SK-N-SH (cell line): ENCODE results near the gene PARD3B. TPM values are rescaled to one million over a fixed set of nuclear protein-coding genes. Genes with fewer than 3 reads are reported as not detected.

Source experiments
- CTCF ChIA-PET: fragments of 300-600, 350-600 bp; formaldehyde crosslinking; extraction: SDS; loops from one replicate; lab custom pipeline; 2021; lab: Yijun Ruan, JAX
- POLR2A ChIA-PET: fragments of 350-600 bp; sonication (Branson Sonifier 250); formaldehyde crosslinking; extraction: SDS; loops from one replicate; lab custom pipeline; 2020; ENCODE audit warnings: antibody characterized with exemption, inconsistent platforms; lab: Yijun Ruan, JAX
- DNase-seq: peaks from one replicate; pipeline ENCODE4 v3.0.0; 2012
- H2AFZ ChIP-seq: fragments of 200-600 bp; sonication (generic); 2 replicates; pipeline ENCODE4 v1.8.1; 2016; ENCODE audit warnings: antibody characterized with exemption, mild to moderate bottlenecking, low read depth
- H3F3A ChIP-seq: fragments of 200-600 bp; sonication (generic); replicated peaks from 2 replicates; pipeline ENCODE3; 2016; ENCODE audit warnings: antibody characterized with exemption, mild to moderate bottlenecking; ENCODE audit not compliant: insufficient read depth
- H3K27ac ChIP-seq, 2 experiments: fragments of 200-500 bp in 1 of 2; fragments of 200-600 bp in 1 of 2; sonication (Bioruptor generic) in 1 of 2; sonication (generic), shearing (Covaris generic) in 1 of 2; 2 replicates each; pipeline versions ENCODE4 v1.5.1 to v1.6.1; 2014 to 2016; ENCODE audit warnings: low read depth in 2 of 2, inconsistent platforms in 1 of 2, low read length in 1 of 2, mild to moderate bottlenecking in 1 of 2, mixed read lengths in 1 of 2
- H3K27me3 ChIP-seq: fragments of 200-600 bp; sonication (generic), shearing (Covaris generic); 2 replicates; pipeline ENCODE4 v1.6.1; 2016; ENCODE audit warnings: mixed run types; ENCODE audit not compliant: insufficient read depth
- H3K36me3 ChIP-seq, 2 experiments: fragments of 200-500 bp in 1 of 2; fragments of 200-600 bp in 1 of 2; sonication (Bioruptor generic) in 1 of 2; sonication (generic) in 1 of 2; replicated peaks in 1 of 2; 2 replicates each; pipeline versions ENCODE3 to v1.5.1; 2014 to 2016; ENCODE audit warnings: low read length in 1 of 2, mild to moderate bottlenecking in 1 of 2; ENCODE audit not compliant: insufficient read depth in 2 of 2, control insufficient read depth in 1 of 2
- H3K4me1 ChIP-seq, 2 experiments: fragments of 200-500 bp in 1 of 2; fragments of 200-600 bp in 1 of 2; sonication (Bioruptor generic) in 1 of 2; sonication (generic), shearing (Covaris generic) in 1 of 2; 2 replicates each; pipeline versions ENCODE4 v1.5.1 to v1.6.1; 2014 to 2016; ENCODE audit warnings: low read depth in 1 of 2, low read length in 1 of 2, mixed run types in 1 of 2; ENCODE audit not compliant: insufficient read depth in 2 of 2, control insufficient read depth in 1 of 2
- H3K4me2 ChIP-seq: fragments of 200-600 bp; sonication (generic), shearing (Covaris generic); 2 replicates; pipeline ENCODE4 v1.6.1; 2017; ENCODE audit warnings: mixed run types
- H3K4me3 ChIP-seq, 2 experiments: fragments of 200-500 bp in 1 of 2; fragments of 200-600 bp in 1 of 2; sonication (Bioruptor generic) in 1 of 2; sonication (generic), shearing (Covaris generic) in 1 of 2; 2 replicates each; pipeline versions ENCODE4 v1.5.1 to v1.8.1; 2014 to 2016; ENCODE audit warnings: low read depth in 2 of 2, inconsistent platforms in 1 of 2, low read length in 1 of 2, mild to moderate bottlenecking in 1 of 2, mixed read lengths in 1 of 2, moderate library complexity in 1 of 2
- H3K79me2 ChIP-seq: fragments of 200-600 bp; sonication (generic); 2 replicates; pipeline ENCODE4 v1.8.1; 2017; ENCODE audit warnings: mild to moderate bottlenecking; ENCODE audit not compliant: insufficient read depth
- H3K9ac ChIP-seq: fragments of 200-600 bp; sonication (generic); 2 replicates; pipeline ENCODE4 v1.6.1; 2017; ENCODE audit warnings: mixed run types
- H3K9me2 ChIP-seq: fragments of 200-600 bp; sonication (generic); 2 replicates; pipeline ENCODE4 v1.6.1; 2017; ENCODE audit warnings: mixed run types
- H3K9me3 ChIP-seq: fragments of 200-600 bp; sonication (generic); 2 replicates; pipeline ENCODE4 v1.6.1; 2017; ENCODE audit warnings: mixed run types, mild to moderate bottlenecking, moderate library complexity
- H4K20me1 ChIP-seq: fragments of 200-600 bp; sonication (generic); 2 replicates; pipeline ENCODE4 v1.6.1; 2017; ENCODE audit warnings: mild to moderate bottlenecking, mixed run types; ENCODE audit not compliant: insufficient read depth
- CHD2 ChIP-seq: fragments of 150-350 bp; IDR thresholded peaks from 2 replicates; pipeline ENCODE4 v1.6.1; 2018; ENCODE audit warnings: low read length; ENCODE audit not compliant: partially characterized antibody
- CTCF ChIP-seq: fragments of 200-600 bp; sonication (generic); IDR thresholded peaks from 2 replicates; pipeline ENCODE4 v1.6.1; 2017; ENCODE audit warnings: antibody characterized with exemption, mild to moderate bottlenecking, moderate library complexity
- ELF1 ChIP-seq: IDR thresholded peaks from 2 replicates; pipeline ENCODE4 v1.4.0; 2012
- EP300 ChIP-seq, 2 experiments: IDR thresholded peaks; 2 replicates each; pipeline versions ENCODE4 v1.4.0 to v1.6.1; 2012; ENCODE audit warnings: borderline replicate concordance in 1 of 2, low read depth in 1 of 2, low read length in 1 of 2
- FOXM1 ChIP-seq: IDR thresholded peaks from 2 replicates; pipeline ENCODE4 v1.4.0; 2012; ENCODE audit warnings: low read depth, mild to moderate bottlenecking
- GABPA ChIP-seq: IDR thresholded peaks from 2 replicates; pipeline ENCODE4 v1.4.0; 2012; ENCODE audit warnings: low read depth, mild to moderate bottlenecking
- GATA2 ChIP-seq: sonication (generic); formaldehyde crosslinking; IDR thresholded peaks from 2 replicates; pipeline ENCODE4 v1.5.0; 2020; ENCODE audit warnings: mild to moderate bottlenecking, missing genetic modification reagents
- JUND ChIP-seq: IDR thresholded peaks from 2 replicates; pipeline ENCODE4 v1.4.0; 2012
- POLR2AphosphoS5 ChIP-seq: IDR thresholded peaks from 2 replicates; pipeline ENCODE4 v1.6.1; 2012; ENCODE audit warnings: low read depth, low read length
- RAD21 ChIP-seq: IDR thresholded peaks from 2 replicates; pipeline ENCODE4 v1.6.1; 2012; ENCODE audit warnings: mild to moderate bottlenecking, low read length
- RXRA ChIP-seq: IDR thresholded peaks from 2 replicates; pipeline ENCODE4 v1.4.0; 2012; ENCODE audit warnings: low read depth, mild to moderate bottlenecking, borderline replicate concordance
- SIN3A ChIP-seq: IDR thresholded peaks from 2 replicates; pipeline ENCODE4 v1.6.1; 2012; ENCODE audit warnings: low read depth, mild to moderate bottlenecking, low read length, moderate library complexity, borderline replicate concordance
- SMC3 ChIP-seq: IDR thresholded peaks from 2 replicates; pipeline ENCODE4 v1.6.1; 2012; ENCODE audit warnings: low read depth, low read length, improper control_type of control experiment
- TAF1 ChIP-seq: IDR thresholded peaks from 2 replicates; pipeline ENCODE4 v1.6.1; 2012; ENCODE audit warnings: low read depth, mild to moderate bottlenecking, low read length, moderate library complexity, borderline replicate concordance
- TEAD4 ChIP-seq: IDR thresholded peaks from 2 replicates; pipeline ENCODE4 v1.4.0; 2012; ENCODE audit warnings: mild to moderate bottlenecking, borderline replicate concordance; ENCODE audit not compliant: insufficient read depth
- YY1 ChIP-seq: IDR thresholded peaks from 2 replicates; pipeline ENCODE4 v1.4.0; 2012; ENCODE audit warnings: low read depth, mild to moderate bottlenecking
- WGBS: methylation state at CpG from one replicate; pipeline ENCODE4 v1.1.6; 2017; ENCODE audit warnings: low lambda C conversion rate; 5-methylcytosine and 5-hydroxymethylcytosine counted together
- polyA plus RNA-seq, 3 experiments: library from polyadenylated mRNA; depleted of rRNA; stranded (reverse); fragments of >200 nt; gene quantifications; 2 replicates each; pipeline ENCODE4 v1.2.3, GENCODE V29; 2012
- TF ChIP-seq, protein P1 (sequence below): IDR thresholded peaks from 2 replicates; pipeline ENCODE4 v1.4.0; 2012; ENCODE audit warnings: low read depth, borderline replicate concordance
- TF ChIP-seq, protein P2 (sequence below): IDR thresholded peaks from 2 replicates; pipeline ENCODE4 v1.6.1; 2012; ENCODE audit warnings: mild to moderate bottlenecking, low read depth, low read length, moderate library complexity

Gene PARD3B
- polyA plus RNA-seq, 1 of the 3 experiments (the other 2 are of a cell fraction) = 0.87 TPM

DNA sequence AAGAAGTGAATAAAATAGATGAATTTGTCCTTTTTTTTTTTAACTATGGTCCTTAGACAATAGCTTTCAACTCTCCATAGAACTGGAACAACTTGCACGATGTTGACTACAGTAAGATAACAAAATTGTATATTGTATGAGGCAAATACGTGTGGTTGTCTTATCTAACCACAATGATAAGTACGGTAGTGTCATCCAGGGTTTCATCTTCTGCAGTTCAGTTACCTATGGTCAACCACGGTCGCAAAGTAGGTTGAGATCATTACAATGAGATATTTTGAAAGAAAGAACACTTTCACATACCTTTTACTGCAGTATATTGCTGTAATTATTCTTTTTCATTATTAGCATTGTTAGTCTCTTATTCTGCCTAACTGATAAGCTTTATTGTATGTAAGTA lies 295.2 kb downstream of the PARD3B start:
- no peaks in the 10 kb centered on the region for H4K20me1 ChIP-seq
- H3K4me1 ChIP-seq = peaks cover 4 to 5% of the 10 kb centered on the region in 2 experiments; a peak in 3 of 4 replicates
- no peak overlapping the region for H3K4me3 ChIP-seq
- H3K4me2 ChIP-seq = no peak overlapping the region
- H3K9me2 ChIP-seq = no peaks in the 10 kb centered on the region
- H3K36me3 ChIP-seq = no peaks in the 10 kb centered on the region
- ChIA-PET POLR2A (no interaction called here), CTCF (interaction anchor here (0.6 to 1.4 kb wide), 3 partner anchors 31 to 1086 kb away, joined by 3 to 4 read pairs (median 3); no protein-coding TSS in a partner anchor)
- TF ChIP-seq POLR2AphosphoS5 (no peak), SIN3A (no peak), RAD21 (no peak), JUND (no peak), FOXM1 (no peak), TAF1 (no peak), TEAD4 (no peak), YY1 (no peak), GABPA (no peak), GATA2 (CRISPR knock-in tag) (no peak), ELF1 (no peak), CHD2 (no peak), CTCF (no peak), RXRA (no peak), EP300 (IDR thresholded peaks at IDR 0.05; ENCODE audit: borderline replicate concordance in 1 of 2, low read depth in 1 of 2, low read length in 1 of 2) (no peak), SMC3 (no peak)
- TF ChIP-seq, protein P1, sequence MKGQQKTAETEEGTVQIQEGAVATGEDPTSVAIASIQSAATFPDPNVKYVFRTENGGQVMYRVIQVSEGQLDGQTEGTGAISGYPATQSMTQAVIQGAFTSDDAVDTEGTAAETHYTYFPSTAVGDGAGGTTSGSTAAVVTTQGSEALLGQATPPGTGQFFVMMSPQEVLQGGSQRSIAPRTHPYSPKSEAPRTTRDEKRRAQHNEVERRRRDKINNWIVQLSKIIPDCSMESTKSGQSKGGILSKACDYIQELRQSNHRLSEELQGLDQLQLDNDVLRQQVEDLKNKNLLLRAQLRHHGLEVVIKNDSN = no peak
- TF ChIP-seq, protein P2, sequence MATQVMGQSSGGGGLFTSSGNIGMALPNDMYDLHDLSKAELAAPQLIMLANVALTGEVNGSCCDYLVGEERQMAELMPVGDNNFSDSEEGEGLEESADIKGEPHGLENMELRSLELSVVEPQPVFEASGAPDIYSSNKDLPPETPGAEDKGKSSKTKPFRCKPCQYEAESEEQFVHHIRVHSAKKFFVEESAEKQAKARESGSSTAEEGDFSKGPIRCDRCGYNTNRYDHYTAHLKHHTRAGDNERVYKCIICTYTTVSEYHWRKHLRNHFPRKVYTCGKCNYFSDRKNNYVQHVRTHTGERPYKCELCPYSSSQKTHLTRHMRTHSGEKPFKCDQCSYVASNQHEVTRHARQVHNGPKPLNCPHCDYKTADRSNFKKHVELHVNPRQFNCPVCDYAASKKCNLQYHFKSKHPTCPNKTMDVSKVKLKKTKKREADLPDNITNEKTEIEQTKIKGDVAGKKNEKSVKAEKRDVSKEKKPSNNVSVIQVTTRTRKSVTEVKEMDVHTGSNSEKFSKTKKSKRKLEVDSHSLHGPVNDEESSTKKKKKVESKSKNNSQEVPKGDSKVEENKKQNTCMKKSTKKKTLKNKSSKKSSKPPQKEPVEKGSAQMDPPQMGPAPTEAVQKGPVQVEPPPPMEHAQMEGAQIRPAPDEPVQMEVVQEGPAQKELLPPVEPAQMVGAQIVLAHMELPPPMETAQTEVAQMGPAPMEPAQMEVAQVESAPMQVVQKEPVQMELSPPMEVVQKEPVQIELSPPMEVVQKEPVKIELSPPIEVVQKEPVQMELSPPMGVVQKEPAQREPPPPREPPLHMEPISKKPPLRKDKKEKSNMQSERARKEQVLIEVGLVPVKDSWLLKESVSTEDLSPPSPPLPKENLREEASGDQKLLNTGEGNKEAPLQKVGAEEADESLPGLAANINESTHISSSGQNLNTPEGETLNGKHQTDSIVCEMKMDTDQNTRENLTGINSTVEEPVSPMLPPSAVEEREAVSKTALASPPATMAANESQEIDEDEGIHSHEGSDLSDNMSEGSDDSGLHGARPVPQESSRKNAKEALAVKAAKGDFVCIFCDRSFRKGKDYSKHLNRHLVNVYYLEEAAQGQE = no peak
- peaks cover 16% of the 10 kb centered on the region for H3F3A ChIP-seq
- H3K79me2 ChIP-seq = no peaks in the 10 kb centered on the region
- no peaks in the 10 kb centered on the region for H3K9me3 ChIP-seq
- no peaks in the 10 kb centered on the region for H3K27me3 ChIP-seq
- no peak overlapping the region for H3K27ac ChIP-seq
- H3K9ac ChIP-seq = no peak overlapping the region
- H2AFZ ChIP-seq = no peak overlapping the region
- 93% methylated on average over 5 of the region's 5 CpGs for WGBS
- no peak for DNase-seq
